ENCODE results near the gene DST.
"Not testable (repeated sequence)": the region's sequence is repeated elsewhere in the genome, so short reads cannot be mapped to it uniquely, and the experiment has no call there.

The DST gene

GRCh38 chr6:56515081-56515905 is 127.4 kb downstream of the DST start:
- no peak for DNase-seq (ENCODE audit: low spot score)

- no peak for DNase-seq (ENCODE audit: low spot score)
Observed at GRCh38 chr6:56514395-56514794, 128.3 kb downstream of the DST start.

GRCh38 chr6:56513631-56514030 is 129.1 kb downstream of the DST start:
- DNase-seq (ENCODE audit: low spot score), result no peak

GRCh38 chr6:56511591-56511990 is 131.1 kb downstream of the DST start:
- DNase-seq (ENCODE audit: low spot score), result no peak

GRCh38 chr6:56510984-56511531 is 131.6 kb downstream of the DST start:
- DNase-seq (ENCODE audit: low spot score), result no peak

GRCh38 chr6:56509031-56509430 is 133.7 kb downstream of the DST start:
- DNase-seq (ENCODE audit: low spot score), result no peak

GRCh38 chr6:56507517-56507916 is 135.2 kb downstream of the DST start:
- no peak for DNase-seq (ENCODE audit: low spot score)

- no peak for DNase-seq (ENCODE audit: low spot score)
Observed at GRCh38 chr6:56505512-56506260, 137.0 kb downstream of the DST start.

- no peak for DNase-seq (ENCODE audit: low spot score)
Observed at GRCh38 chr6:56501993-56502392, 140.7 kb downstream of the DST start.

GRCh38 chr6:56499095-56499494 is 143.6 kb downstream of the DST start:
- DNase-seq (ENCODE audit: low spot score), result no peak

GRCh38 chr6:56497691-56498090 is 145.0 kb downstream of the DST start:
- no peak for DNase-seq (ENCODE audit: low spot score)

GRCh38 chr6:56497240-56497639 is 145.4 kb downstream of the DST start:
- peak; percentile 44 for DNase-seq (ENCODE audit: low spot score)

GRCh38 chr6:56496650-56497049 is 146.0 kb downstream of the DST start:
- not testable (repeated sequence) for DNase-seq (ENCODE audit: low spot score)

GRCh38 chr6:56495654-56496053 is 147.0 kb downstream of the DST start:
- DNase-seq (ENCODE audit: low spot score), result no peak

GRCh38 chr6:56491606-56492328 is 150.9 kb downstream of the DST start:
- DNase-seq (ENCODE audit: low spot score), result no peak

GRCh38 chr6:56490993-56491392 is 151.7 kb downstream of the DST start:
- DNase-seq (ENCODE audit: low spot score), result no peak

- no peak for DNase-seq (ENCODE audit: low spot score)
Observed at GRCh38 chr6:56489559-56489958, 153.1 kb downstream of the DST start.

GRCh38 chr6:56488281-56488680 is 154.4 kb downstream of the DST start:
- no peak for DNase-seq (ENCODE audit: low spot score)

- no peak for DNase-seq (ENCODE audit: low spot score)
Observed at GRCh38 chr6:56486681-56487080, 156.0 kb downstream of the DST start.

GRCh38 chr6:56484669-56485068 is 158.0 kb downstream of the DST start:
- no peak for DNase-seq (ENCODE audit: low spot score)

- no peak for DNase-seq (ENCODE audit: low spot score)
Observed at GRCh38 chr6:56483929-56484328, 158.8 kb downstream of the DST start.

GRCh38 chr6:56482525-56482924 is 160.2 kb downstream of the DST start:
- DNase-seq (ENCODE audit: low spot score), result no peak
